ENCODE results near the gene HK3.

DNA sequence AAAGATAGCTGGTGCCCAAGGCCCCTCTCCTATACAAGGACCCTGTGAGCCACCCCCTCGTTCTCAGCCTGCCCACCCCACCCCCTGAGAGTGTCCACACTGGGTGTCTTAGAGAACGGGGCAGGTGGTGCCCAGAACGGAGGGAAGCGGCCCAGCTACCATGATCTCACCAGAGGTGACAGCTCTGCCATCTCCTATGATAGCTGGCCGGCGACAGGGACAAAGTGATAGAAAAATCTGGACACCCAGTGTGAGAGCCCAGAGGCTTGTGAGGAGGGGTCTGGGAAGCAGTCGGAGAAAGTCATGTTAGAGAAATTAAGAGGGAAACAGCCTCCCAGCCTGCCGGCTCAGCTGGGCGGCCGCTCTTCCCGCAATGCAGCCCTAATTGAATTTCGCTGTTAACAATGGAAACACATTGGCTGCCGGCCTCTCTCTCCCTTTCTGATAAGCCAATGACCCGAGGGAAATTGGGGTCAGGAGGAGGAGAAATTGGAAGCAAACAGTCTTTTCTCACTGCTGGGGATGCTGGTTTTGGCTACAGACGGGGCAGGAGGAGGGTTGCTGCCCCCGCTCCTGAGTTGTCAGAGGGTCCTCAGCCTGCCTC, 32.3 kb downstream of the HK3 start:
- TF ChIP-seq, protein P1, sequence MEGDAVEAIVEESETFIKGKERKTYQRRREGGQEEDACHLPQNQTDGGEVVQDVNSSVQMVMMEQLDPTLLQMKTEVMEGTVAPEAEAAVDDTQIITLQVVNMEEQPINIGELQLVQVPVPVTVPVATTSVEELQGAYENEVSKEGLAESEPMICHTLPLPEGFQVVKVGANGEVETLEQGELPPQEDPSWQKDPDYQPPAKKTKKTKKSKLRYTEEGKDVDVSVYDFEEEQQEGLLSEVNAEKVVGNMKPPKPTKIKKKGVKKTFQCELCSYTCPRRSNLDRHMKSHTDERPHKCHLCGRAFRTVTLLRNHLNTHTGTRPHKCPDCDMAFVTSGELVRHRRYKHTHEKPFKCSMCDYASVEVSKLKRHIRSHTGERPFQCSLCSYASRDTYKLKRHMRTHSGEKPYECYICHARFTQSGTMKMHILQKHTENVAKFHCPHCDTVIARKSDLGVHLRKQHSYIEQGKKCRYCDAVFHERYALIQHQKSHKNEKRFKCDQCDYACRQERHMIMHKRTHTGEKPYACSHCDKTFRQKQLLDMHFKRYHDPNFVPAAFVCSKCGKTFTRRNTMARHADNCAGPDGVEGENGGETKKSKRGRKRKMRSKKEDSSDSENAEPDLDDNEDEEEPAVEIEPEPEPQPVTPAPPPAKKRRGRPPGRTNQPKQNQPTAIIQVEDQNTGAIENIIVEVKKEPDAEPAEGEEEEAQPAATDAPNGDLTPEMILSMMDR (conservative IDR thresholded peaks at IDR 0.05; ENCODE audit: low read depth, low read length) = no peak
- no peak for TF ChIP-seq EZH2 (IDR thresholded peaks at IDR 0.05; ENCODE audit: low read length, unreplicated experiment)
